Stomach smooth muscle (tissue), 2 donors: ENCODE data around the gene SERPINE1.
A peak's percentile ranks its signal among the peaks of the same experiment; 100 is the strongest.
"Not testable (repeated sequence)": the region's sequence is repeated elsewhere in the genome, so short reads cannot be mapped to it uniquely, and the experiment has no call there.

Experiments
- H3K27ac ChIP-seq: one replicate; pipeline ENCODE4 v1.7.0; 2013; ENCODE audit warnings: mild to moderate bottlenecking, low read length, inconsistent platforms
- H3K27me3 ChIP-seq, 2 donors: one replicate each; pipeline ENCODE4 v1.7.0; 2013; ENCODE audit warnings: low read length in 2 of 2; ENCODE audit not compliant: insufficient read depth in 2 of 2, control insufficient read depth in 1 of 2
- H3K36me3 ChIP-seq, 2 donors: one replicate each; pipeline ENCODE4 v1.7.0; 2013; ENCODE audit warnings: low read length in 2 of 2; ENCODE audit not compliant: control insufficient read depth in 2 of 2, insufficient read depth in 2 of 2
- H3K4me1 ChIP-seq: one replicate; pipeline ENCODE4 v1.7.0; 2013; ENCODE audit warnings: low read length; ENCODE audit not compliant: control insufficient read depth, insufficient read depth
- H3K4me3 ChIP-seq, 2 donors: one replicate each; pipeline ENCODE4 v1.7.0; 2013; ENCODE audit warnings: low read length in 2 of 2
- H3K9ac ChIP-seq, 2 donors: one replicate each; pipeline ENCODE4 v1.7.0; 2013; ENCODE audit warnings: low read length in 2 of 2, mild to moderate bottlenecking in 1 of 2
- H3K9me3 ChIP-seq, 2 donors: one replicate each; pipeline ENCODE4 v1.7.0; 2013; ENCODE audit warnings: low read length in 2 of 2; ENCODE audit not compliant: control insufficient read depth in 2 of 2
- donor health status: healthy.
- donor health status: Pancreatic carcinoma.

The SERPINE1 gene

DNA sequence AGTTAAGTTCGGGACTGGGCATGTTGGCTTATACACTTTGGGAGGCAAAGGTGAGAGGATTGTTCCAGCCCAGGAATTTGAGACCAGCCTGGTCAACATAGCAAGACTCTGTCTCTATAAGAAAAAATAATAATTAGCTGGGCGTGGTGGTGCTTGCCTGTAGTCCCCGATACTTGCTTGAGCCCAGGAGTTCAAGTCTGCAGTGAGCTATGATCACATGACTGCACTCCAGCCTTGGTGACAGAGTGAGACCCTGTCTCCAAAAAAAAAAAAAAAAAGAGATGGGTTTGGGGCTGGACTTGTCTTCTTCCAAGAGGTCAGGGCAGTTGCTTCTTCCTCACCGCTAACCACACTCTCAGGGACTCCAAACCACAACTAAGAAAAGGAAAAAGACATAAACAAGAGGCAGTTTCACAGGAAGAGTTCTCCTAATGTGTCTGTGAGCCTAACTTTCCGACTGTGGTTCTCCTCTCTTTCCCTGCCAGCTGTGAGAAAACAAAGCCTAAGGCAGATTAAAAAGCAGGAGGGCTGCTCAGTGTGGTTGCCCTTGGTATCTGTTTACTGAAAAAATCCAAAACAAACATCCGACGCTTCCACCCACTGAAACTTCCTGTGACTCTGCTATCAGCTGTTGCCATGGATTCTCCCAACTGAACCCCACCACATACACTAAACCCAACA is 2.4 kb upstream of the SERPINE1 start:
- H3K4me1 ChIP-seq = peaks cover 46% of the 10 kb centered on the region
- H3K36me3 ChIP-seq = no peaks in the 10 kb centered on the region
- no peaks in the 10 kb centered on the region for H3K9me3 ChIP-seq
- H3K9ac ChIP-seq = peak overlapping the region in 1 of 2 donors; percentile 28
- no peaks in the 10 kb centered on the region for H3K27me3 ChIP-seq
- peak overlapping the region in 1 of 2 donors; percentile 25 for H3K4me3 ChIP-seq
- H3K27ac ChIP-seq = peak overlapping the region; percentile 24

DNA sequence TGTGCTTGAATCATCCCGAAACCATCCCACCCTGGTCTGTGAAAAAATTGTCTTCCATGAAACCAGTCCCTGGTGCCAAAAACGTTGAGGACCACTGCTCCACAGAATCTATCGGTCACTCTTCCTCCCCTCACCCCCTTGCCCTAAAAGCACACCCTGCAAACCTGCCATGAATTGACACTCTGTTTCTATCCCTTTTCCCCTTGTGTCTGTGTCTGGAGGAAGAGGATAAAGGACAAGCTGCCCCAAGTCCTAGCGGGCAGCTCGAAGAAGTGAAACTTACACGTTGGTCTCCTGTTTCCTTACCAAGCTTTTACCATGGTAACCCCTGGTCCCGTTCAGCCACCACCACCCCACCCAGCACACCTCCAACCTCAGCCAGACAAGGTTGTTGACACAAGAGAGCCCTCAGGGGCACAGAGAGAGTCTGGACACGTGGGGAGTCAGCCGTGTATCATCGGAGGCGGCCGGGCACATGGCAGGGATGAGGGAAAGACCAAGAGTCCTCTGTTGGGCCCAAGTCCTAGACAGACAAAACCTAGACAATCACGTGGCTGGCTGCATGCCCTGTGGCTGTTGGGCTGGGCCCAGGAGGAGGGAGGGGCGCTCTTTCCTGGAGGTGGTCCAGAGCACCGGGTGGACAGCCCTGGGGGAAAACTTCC is 784 bp upstream of the SERPINE1 start:
- Histone ChIP-seq H3K27ac (no peak overlapping the region), H3K9me3 (no peaks in the 10 kb centered on the region), H3K4me1 (peaks cover 41% of the 10 kb centered on the region), H3K9ac (peak overlapping the region; percentile 38 to 51), H3K36me3 (no peaks in the 10 kb centered on the region), H3K4me3 (peak overlapping the region; percentile 62 to 70), H3K27me3 (no peaks in the 10 kb centered on the region)

DNA sequence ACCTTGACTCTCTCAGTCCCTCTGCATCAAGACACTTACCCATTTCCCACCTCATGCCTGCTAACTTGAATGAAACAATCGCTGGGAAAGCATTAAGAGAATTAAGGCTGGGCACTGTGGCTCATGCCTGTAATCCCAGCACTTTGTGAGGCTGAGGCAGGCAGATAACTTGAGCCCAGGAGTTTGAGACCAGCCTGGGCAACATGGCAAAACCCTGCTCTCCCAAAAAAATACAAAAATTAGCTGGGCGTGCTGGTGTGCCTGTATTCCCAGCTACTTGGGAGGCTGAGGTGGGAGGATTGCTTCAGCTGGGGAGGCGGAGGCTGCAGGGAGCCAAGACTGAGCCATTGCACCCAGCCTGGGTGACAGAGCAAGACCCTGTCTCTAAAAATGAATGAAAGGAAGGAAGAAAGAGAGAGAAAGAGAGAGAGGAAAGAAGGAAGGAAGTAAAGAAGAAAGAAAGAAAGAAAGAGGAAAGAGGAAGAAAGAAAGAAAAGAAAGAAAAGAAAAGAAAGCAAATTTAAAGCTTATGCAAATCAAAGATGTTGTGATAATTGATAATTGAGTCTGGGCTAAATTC is 646 bp downstream of the SERPINE1 start:
- Histone ChIP-seq H3K9me3 (no peaks in the 10 kb centered on the region), H3K27me3 (no peaks in the 10 kb centered on the region), H3K36me3 (no peaks in the 10 kb centered on the region), H3K4me1 (peaks cover 30% of the 10 kb centered on the region), H3K4me3 (peak overlapping the region; percentile 62 to 70), H3K27ac (no peak overlapping the region), H3K9ac (peak overlapping the region; percentile 28 to 51)

DNA sequence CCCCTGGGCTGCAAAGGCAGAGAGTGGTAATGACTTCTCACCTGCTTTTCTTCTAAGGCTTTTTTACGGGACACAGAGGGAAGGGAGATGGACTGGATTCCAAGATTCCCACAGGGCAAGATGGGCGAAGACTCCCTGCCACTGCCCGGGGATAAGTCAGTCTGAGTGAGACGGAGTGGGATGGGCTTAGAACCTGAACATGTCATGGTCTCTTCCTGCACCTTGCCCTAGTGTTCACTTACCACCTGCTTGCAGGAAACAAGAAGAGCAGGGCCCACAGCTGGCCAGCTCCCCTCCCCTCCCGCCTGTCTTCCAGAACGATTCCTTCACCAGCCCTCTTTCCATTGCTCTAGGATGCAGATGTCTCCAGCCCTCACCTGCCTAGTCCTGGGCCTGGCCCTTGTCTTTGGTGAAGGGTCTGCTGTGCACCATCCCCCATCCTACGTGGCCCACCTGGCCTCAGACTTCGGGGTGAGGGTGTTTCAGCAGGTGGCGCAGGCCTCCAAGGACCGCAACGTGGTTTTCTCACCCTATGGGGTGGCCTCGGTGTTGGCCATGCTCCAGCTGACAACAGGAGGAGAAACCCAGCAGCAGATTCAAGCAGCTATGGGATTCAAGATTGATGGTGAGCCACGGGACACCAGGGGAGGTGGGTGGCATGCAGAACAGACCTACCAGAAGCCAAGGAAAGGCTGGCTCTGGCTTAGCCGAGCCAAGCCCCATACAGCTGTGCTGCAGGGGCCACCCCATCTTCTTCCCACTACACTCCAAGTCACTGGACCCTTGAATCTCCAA is 1.3 kb downstream of the SERPINE1 start:
- no peaks in the 10 kb centered on the region for H3K9me3 ChIP-seq
- H3K4me3 ChIP-seq = no peak overlapping the region
- H3K27me3 ChIP-seq = no peaks in the 10 kb centered on the region
- H3K27ac ChIP-seq = no peak overlapping the region
- H3K36me3 ChIP-seq = no peaks in the 10 kb centered on the region
- H3K9ac ChIP-seq = no peak overlapping the region
- peaks cover 23% of the 10 kb centered on the region for H3K4me1 ChIP-seq

DNA sequence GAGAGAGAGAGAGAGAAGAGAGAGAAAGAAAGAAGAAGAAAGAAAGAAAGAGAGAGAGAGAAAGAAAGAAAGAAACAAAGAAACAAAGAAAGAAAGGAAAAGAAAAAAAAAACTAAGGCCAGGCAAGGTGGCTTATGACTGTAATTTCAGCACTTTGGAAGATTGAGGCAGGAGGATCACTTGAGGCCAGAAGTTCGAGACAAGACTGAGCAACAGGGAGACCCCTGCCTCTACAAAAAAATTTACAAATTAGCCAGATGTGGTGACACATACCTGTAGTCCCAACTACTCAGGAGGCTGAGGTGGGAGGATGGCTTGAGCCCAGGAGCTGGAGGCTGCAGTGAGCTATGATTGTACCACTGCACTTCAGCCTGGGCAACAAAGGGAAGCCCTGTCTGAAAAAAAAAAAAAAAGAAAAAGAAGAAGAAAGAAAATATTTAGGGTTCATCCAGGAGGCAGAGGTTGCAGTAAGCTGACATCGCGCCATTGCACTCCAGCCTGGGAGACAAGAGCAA is 2.8 kb downstream of the SERPINE1 start:
- H3K4me3 ChIP-seq = no peak overlapping the region
- no peaks in the 10 kb centered on the region for H3K9me3 ChIP-seq
- no peak overlapping the region for H3K27ac ChIP-seq
- no peak overlapping the region for H3K9ac ChIP-seq
- H3K27me3 ChIP-seq = no peaks in the 10 kb centered on the region
- peaks cover 18% of the 10 kb centered on the region for H3K4me1 ChIP-seq
- no peaks in the 10 kb centered on the region for H3K36me3 ChIP-seq

DNA sequence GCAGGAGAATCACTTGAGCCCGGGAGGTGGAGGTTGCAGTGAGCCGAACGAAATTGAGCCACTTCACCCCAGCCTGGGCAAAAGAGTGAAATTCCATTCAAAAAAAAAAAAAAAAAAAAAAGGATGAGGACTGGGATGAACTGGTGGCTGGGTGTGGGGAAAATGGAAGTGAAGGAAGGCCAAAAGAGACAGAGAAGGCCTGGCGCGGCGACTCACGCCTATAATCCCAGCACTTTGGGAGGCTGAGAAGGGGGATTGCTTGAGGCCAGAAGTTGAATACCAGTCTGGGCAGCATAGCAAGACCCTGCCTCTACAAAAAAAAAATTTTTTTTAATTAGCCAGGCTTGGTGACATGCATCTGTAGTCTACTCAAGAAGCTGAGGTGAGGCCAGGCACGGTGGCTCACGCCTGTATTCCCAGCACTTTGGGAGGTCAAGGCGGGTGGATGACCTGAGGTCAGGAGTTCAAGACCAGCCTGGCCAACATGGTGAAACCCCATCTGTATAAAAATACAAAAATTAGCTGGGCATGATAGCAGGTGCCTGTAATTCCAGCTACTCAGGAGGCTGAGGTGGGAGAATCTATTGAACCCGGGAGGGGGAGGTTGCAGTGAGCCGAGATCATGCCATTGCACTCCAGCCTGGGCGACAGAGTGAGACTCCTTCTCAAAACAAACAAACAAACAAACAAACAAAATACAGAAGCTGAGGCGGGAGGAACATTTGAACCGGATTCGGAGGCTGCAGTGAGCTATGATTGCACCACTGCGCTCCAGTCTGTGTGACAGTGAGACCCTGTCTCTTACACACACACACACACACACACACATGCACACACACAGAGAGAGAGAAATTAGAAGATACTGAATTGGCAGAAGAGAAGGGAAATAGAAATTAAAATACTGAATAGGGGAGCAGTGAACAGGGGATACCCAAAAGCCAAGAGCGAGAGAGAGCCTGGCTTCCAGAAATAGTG is 6.0 kb downstream of the SERPINE1 start:
- H3K9ac ChIP-seq = not testable (repeated sequence)

DNA sequence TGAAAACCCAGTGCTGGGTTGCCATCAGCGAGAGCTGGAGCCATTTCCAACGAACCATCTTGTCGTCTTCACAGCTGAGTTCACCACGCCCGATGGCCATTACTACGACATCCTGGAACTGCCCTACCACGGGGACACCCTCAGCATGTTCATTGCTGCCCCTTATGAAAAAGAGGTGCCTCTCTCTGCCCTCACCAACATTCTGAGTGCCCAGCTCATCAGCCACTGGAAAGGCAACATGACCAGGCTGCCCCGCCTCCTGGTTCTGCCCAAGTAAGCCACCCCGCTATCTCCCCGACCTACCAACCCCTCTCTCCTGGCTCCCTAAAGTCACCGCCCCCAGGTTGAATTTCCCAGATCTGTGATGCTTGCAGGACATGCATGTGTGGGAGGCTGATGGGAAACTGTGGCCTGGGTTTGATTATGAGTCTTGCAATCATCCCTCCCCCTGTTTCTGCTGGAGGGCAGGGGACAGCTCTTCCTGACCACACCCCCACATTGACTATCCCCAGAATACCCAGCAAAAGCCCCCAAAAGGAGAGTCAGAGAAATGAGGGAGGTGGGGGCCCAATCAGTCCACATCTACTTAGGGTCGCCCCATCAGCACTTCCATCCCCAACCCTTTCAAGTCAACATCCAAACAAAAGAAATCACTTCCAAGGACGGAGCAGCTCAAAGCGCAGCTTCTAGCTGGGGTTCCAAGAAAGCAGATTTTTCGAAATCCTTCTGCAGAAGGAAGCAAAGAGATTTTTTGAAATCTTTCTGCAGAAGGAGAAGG is 6.9 kb downstream of the SERPINE1 start:
- Histone ChIP-seq H3K9ac (no peak overlapping the region), H3K4me1 (peaks cover 8% of the 10 kb centered on the region), H3K36me3 (no peaks in the 10 kb centered on the region), H3K27ac (no peak overlapping the region), H3K27me3 (no peaks in the 10 kb centered on the region), H3K9me3 (no peaks in the 10 kb centered on the region), H3K4me3 (no peak overlapping the region)

More for the DNA sequence above, 6.0 kb downstream of the SERPINE1 start:
- not testable (repeated sequence) for H3K27ac ChIP-seq, H3K4me3 ChIP-seq, H3K36me3 ChIP-seq, H3K9me3 ChIP-seq, H3K4me1 ChIP-seq, H3K27me3 ChIP-seq

DNA sequence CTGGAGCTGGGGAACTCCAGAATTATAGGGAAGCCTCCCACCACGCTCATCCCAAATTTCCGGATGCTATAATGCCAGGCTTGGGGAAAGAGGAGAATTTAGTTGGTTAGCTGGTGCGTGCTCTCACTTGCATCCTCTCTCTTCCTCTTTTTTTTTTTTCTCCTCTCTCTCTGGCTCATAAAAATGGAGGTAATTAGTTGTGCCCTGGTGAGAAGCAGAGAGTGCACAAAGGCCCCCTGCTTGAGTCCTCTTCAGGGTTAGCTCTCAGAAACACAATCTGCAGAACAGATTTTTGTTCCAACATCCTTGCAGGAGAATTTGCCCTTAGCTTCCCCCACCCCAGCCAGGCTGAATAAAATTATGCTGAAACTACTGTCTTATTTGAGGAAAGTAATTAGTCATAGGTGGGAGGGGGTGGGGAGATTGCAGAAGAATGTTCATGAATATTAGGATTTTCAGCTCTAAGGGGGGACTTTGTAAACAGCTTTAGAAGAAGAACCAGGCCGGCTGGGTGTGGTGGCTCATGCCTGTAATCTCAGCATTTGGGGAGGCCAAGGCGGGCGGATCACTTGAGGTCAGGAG is 7.6 kb downstream of the SERPINE1 start:
- Histone ChIP-seq H3K4me3 (no peak overlapping the region), H3K9me3 (no peaks in the 10 kb centered on the region), H3K9ac (no peak overlapping the region), H3K36me3 (no peaks in the 10 kb centered on the region), H3K27me3 (no peaks in the 10 kb centered on the region), H3K4me1 (peaks cover 8% of the 10 kb centered on the region), H3K27ac (no peak overlapping the region)

DNA sequence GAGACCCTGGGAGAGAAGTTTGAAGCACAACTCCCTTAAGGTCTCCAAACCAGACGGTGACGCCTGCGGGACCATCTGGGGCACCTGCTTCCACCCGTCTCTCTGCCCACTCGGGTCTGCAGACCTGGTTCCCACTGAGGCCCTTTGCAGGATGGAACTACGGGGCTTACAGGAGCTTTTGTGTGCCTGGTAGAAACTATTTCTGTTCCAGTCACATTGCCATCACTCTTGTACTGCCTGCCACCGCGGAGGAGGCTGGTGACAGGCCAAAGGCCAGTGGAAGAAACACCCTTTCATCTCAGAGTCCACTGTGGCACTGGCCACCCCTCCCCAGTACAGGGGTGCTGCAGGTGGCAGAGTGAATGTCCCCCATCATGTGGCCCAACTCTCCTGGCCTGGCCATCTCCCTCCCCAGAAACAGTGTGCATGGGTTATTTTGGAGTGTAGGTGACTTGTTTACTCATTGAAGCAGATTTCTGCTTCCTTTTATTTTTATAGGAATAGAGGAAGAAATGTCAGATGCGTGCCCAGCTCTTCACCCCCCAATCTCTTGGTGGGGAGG is 10.8 kb downstream of the SERPINE1 start:
- no peak overlapping the region for H3K4me3 ChIP-seq

More for the DNA sequence above, 10.8 kb downstream of the SERPINE1 start:
- Histone ChIP-seq H3K36me3 (no peaks in the 10 kb centered on the region), H3K4me1 (peaks cover 8% of the 10 kb centered on the region), H3K27ac (no peak overlapping the region), H3K9me3 (no peaks in the 10 kb centered on the region), H3K9ac (peak overlapping the region; percentile 21 to 52), H3K27me3 (no peaks in the 10 kb centered on the region)
